Loucy (cell line): ENCODE data around the gene CATSPER2.
"Not testable (repeated sequence)": the region's sequence is repeated elsewhere in the genome, so short reads cannot be mapped to it uniquely, and the experiment has no call there.

Source experiments
- CTCF ChIP-seq: fragments of 200-600 bp; sonication (generic); conservative IDR thresholded peaks from 2 replicates; pipeline ENCODE4 v1.5.1; 2014; ENCODE audit warnings: mild to moderate bottlenecking, antibody characterized with exemption, low read length
- EZH2phosphoT487 ChIP-seq: fragments of 200-600 bp; IDR thresholded peaks from 2 replicates; pipeline ENCODE4 v1.6.1; 2018; ENCODE audit warnings: antibody characterized with exemption, mild to moderate bottlenecking, moderate library complexity, borderline replicate concordance

GRCh38 chr15:43589778-43590466 lies 58.7 kb downstream of the CATSPER2 start, which contains the start of gene PPIP5K1:
- TF ChIP-seq CTCF, EZH2phosphoT487: not testable (repeated sequence)
